ENCODE measurements around the gene HS6ST1.

HS6ST1 gene

DNA sequence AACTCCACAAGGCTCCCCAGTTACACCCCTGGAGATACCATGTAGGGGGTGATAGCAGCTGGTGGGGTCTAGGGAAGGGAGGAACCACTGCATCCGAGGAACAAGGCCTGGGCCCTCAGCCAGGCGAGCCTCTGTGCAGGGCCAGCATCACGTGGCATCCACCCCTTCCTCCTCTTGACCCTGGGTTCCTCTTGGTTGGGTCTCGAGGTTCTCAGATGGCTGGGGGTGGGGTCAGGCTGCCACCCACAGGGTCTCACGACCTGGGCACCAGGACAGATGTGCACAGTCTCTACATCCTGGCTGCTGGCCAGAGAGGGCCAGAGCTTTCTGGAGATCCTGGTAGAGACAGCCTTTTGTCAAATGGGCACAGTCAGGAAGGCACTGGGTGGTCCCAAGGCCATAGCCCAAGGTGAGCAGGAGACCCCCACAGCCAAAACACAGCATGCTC is 10.4 kb downstream of the HS6ST1 start:
- no peak overlapping the region for H3K4me3 ChIP-seq (ENCODE audit: low read length)
- DNase-seq (ENCODE audit: low read depth), result no peak
- TF ChIP-seq, protein P1, sequence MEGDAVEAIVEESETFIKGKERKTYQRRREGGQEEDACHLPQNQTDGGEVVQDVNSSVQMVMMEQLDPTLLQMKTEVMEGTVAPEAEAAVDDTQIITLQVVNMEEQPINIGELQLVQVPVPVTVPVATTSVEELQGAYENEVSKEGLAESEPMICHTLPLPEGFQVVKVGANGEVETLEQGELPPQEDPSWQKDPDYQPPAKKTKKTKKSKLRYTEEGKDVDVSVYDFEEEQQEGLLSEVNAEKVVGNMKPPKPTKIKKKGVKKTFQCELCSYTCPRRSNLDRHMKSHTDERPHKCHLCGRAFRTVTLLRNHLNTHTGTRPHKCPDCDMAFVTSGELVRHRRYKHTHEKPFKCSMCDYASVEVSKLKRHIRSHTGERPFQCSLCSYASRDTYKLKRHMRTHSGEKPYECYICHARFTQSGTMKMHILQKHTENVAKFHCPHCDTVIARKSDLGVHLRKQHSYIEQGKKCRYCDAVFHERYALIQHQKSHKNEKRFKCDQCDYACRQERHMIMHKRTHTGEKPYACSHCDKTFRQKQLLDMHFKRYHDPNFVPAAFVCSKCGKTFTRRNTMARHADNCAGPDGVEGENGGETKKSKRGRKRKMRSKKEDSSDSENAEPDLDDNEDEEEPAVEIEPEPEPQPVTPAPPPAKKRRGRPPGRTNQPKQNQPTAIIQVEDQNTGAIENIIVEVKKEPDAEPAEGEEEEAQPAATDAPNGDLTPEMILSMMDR (conservative IDR thresholded peaks at IDR 0.05; ENCODE audit: low read length), result no peak

DNA sequence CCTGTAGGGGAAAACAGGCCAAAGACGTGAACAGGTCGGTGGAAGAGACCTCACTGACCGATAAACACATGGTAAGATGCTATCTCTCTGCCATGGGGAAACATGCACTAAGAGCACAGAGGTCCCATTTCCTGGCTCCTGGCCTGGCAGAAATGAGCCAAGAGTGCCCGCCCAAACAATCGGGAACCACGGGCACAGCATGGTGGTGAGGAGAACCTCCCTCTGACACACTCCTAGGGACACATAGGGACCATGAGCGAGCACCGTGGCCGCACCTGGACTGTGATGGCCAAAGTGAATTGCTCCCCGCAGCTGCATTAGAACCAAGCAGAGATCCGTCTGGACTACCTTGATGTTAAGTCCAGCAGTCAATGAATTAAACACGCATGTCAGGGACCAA is 11.1 kb downstream of the HS6ST1 start:
- no peak for DNase-seq (ENCODE audit: low read depth)
- H3K4me3 ChIP-seq (ENCODE audit: low read length), result no peak overlapping the region
- TF ChIP-seq, protein P1 (conservative IDR thresholded peaks at IDR 0.05; ENCODE audit: low read length), result no peak

DNA sequence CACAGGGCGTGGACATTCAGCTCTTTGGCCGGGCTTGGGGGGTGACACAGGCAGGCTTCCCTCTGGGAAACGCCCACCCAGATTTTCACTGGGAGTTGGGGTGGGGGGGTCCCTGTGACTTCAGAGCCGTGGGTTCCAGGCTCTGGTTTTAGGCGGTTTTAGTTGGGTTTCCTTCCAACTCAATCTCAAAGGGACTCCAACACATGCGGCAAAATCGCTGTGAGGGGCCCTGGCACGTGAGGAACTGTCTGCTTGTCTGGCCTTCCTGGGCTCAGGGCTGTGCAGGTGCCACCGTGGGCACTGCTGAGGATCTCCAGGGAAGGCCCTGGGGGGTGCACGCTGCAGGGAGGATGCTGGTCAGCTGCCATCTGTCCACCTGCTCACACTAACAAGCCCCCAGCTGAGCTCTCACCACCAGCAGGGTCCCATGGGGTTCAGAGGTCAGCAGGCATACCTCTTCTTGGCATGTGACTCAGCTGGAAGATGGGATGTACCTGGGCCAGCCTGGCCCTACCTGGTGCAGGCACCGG is 11.7 kb downstream of the HS6ST1 start:
- H3K4me3 ChIP-seq (ENCODE audit: low read length), result no peak overlapping the region
- no peak for DNase-seq (ENCODE audit: low read depth)
- TF ChIP-seq, protein P1 (conservative IDR thresholded peaks at IDR 0.05; ENCODE audit: low read length), result no peak

DNA sequence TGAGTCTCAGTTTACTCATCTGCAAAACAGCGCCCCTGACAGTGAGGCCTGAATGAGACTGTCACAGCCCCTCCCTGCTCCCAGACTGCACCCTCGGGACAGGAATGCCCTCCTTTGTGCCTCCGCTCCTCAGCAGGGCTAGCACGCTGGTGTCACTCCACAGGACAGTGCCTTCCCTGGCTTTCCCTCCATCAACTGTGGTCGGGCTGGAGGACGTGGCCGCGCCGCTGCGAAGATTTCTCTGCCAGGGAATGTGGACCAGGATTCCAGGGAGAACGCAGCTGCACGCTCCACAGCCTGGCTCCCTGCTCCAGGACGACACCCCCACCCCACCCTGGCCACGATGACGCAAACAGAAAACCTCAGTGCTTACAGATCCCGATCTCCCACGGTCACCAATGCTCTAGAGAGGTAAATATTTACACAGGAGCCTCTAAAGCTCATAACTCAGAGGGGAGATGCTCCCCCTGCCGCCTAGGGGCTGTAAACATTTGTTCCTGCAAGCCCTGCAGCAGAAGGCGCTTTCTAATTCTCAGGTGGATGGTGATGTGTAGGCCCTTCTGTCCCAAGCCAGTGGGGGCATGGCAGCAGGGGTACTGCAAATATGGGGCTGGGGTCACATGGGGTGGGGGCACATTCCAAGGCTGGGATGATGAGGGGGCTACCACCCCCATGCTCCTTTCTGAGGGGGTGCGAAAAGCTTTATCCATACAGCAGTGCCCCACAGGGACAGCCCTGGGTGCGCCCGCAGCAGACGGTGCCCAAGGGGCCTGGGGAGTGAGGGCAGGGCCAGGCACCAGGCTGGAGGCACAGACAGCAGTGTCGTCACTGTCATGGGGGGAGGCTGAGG is 12.4 kb downstream of the HS6ST1 start:
- H3K4me3 ChIP-seq (ENCODE audit: low read length), result no peak overlapping the region
- peak; percentile 99 for DNase-seq (ENCODE audit: low read depth)
- TF ChIP-seq, protein P1 (conservative IDR thresholded peaks at IDR 0.05; ENCODE audit: low read length), result peak; percentile 60

DNA sequence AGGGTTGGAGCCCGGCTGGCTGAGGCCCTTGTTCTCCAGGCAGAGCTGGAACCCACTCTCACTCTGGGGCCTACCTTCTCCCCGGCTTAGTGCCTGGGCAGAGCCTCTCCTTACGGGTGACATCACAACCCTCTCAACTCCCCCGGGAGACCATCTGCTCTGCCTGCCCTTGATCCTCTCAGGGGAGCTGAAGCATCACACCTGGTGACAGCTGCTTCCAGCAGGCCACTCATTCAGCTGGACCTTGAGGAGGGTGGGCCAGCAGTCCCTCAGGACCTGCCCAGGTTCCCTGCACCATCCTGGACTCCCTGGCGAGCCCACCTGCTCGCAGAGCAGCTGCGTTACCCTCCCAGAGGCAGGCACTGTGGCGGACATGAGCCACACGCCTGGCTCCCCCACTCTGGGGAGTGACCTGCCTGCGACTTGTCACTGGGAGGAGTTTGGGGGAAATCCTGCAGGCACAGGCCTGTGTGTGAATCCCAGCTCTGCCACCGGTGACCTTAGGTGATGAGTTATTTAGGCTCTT is 13.1 kb downstream of the HS6ST1 start:
- TF ChIP-seq, protein P1 (conservative IDR thresholded peaks at IDR 0.05; ENCODE audit: low read length), result no peak
- no peak overlapping the region; the same call in 1 of the 2 replicates for H3K4me3 ChIP-seq (ENCODE audit: low read length)
- peak; percentile 46 for DNase-seq (ENCODE audit: low read depth)

DNA sequence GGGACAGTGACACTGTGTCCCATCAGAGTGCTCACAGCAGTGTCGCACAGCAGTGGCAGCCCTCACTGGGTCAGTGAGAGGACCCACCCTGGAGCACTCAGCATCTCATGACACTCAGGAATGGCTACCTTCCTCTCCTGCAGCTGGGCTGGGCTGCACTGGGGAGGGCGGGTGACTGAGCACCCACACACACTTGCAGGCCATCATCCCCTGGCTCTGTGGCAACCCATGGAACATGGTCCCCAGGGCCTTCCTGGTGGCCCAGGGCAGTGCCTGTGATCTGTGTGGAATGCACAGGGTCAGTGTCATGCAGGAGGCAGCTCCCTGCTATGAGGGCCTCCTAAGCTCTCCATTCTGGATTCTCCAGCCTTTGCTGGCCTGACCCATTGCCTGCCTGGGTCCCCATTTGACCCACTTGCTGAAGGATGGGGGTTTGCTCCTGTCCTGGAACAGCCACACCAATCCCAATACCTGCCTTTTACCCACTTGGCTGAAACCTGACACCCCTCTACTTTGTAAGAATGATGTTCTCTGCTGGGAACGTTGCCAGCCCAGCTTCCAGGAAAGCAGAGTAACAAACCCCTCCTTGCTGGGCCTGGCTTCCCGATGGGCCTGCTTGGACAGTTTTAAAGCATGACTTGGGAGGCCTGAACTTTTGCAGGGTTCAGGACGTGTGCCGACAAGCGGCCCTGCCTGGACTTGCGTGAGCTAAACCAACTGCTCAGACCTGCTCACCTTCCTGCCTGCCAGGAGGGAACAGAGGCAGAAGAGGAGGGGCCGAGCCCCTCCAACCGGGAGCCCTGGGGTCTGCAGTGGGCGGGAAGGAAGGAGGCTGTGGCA is 13.7 kb downstream of the HS6ST1 start:
- peak; percentile 96 for DNase-seq (ENCODE audit: low read depth)
- no peak overlapping the region for H3K4me3 ChIP-seq (ENCODE audit: low read length)
- TF ChIP-seq, protein P1 (conservative IDR thresholded peaks at IDR 0.05; ENCODE audit: low read length), result no peak
